ENCODE measurements around the gene ABCG2. TPM values are rescaled to one million over a fixed set of nuclear protein-coding genes. Genes with fewer than 3 reads are reported as not detected.

ABCG2 gene
- total RNA-seq, 1 experiment from 2014 or later = not detected

DNA sequence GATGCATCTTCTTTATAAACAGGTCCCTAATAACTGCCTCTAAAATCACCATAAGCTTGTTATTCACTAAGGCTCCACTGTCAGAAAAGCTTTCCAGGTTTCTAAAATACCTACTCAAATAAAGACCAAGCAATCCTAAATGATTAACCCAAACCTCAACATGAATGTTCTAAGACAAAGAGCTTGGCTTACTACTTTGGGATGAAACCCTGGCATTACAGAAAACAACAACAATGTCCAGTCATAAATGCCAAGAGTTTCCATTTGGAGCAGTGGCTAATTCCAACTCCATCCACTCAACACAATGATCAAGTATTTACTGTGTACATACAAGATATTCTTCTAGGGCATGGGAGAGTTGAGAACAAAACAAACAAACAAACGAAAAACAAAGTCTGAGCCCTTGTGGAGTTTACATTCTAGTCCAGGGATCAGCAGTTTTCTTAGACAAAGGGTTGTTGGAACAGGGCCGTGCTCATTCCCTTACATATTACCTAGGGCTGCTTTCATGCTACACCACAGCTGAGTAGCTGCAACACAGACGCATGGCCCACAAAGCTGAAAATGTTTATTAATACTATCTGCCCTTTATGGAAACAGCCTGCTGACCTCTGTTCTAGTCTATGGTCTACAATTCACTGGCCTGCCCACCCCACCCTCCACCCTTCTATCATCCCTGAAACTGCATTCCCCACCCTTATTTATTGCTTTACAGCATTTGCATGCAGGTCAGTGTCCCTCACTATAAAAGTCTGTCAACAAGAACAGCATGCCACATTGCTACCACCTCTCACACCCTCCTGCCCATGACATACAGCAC lies 23.7 kb downstream of the ABCG2 start:
- POLR2A ChIA-PET (ENCODE audit: low non-redundant PET) = no interaction called here
- CTCF ChIA-PET = no interaction called here
- DNase-seq (ENCODE audit: low spot score) = no peak

GRCh38 chr4:88134111-88134510 lies 24.3 kb downstream of the ABCG2 start:
- H3K4me1 ChIP-seq (ENCODE audit: insufficient read depth, low read length, poor library complexity, severe bottlenecking) = no peaks in the 10 kb centered on the region
- TF ChIP-seq EZH2 (IDR thresholded peaks at IDR 0.05; ENCODE audit: borderline replicate concordance, low read depth, low read length, poor library complexity, severe bottlenecking) = no peak
- intact Hi-C loops (cut with micrococcal nuclease; ENCODE audit: unreplicated experiment) = no loop called here
- no peaks in the 10 kb centered on the region for H3K27me3 ChIP-seq (replicated peaks; ENCODE audit: insufficient read depth, low read depth, low read length, poor library complexity)
- H3K9me3 ChIP-seq (ENCODE audit: low read depth, low read length, poor library complexity, severe bottlenecking) = no peaks in the 10 kb centered on the region
- no peak overlapping the region for H3K4me3 ChIP-seq (ENCODE audit: low read depth, low read length, poor library complexity, severe bottlenecking)
- DNase-seq (ENCODE audit: low spot score) = no peak
- no peaks in the 10 kb centered on the region for H3K36me3 ChIP-seq (ENCODE audit: insufficient read depth, low read length, poor library complexity, severe bottlenecking)
- H3K27ac ChIP-seq (ENCODE audit: low read depth, low read length, poor library complexity, severe bottlenecking) = no peak overlapping the region
- POLR2A ChIA-PET (ENCODE audit: low non-redundant PET) = no interaction called here
- BruUV-seq (replicated peaks) = no TSS peak
- CTCF ChIA-PET = no interaction called here

More for the DNA sequence above, 23.7 kb downstream of the ABCG2 start:
- Histone ChIP-seq H3K4me3 (ENCODE audit: low read depth, low read length, poor library complexity, severe bottlenecking) (no peak overlapping the region), H3K4me1 (ENCODE audit: insufficient read depth, low read length, poor library complexity, severe bottlenecking) (no peaks in the 10 kb centered on the region), H3K9me3 (ENCODE audit: low read depth, low read length, poor library complexity, severe bottlenecking) (no peaks in the 10 kb centered on the region), H3K27ac (ENCODE audit: low read depth, low read length, poor library complexity, severe bottlenecking) (no peak overlapping the region), H3K36me3 (ENCODE audit: insufficient read depth, low read length, poor library complexity, severe bottlenecking) (no peaks in the 10 kb centered on the region), H3K27me3 (replicated peaks; ENCODE audit: insufficient read depth, low read depth, low read length, poor library complexity) (no peaks in the 10 kb centered on the region)
- no TSS peak for BruUV-seq (replicated peaks)
- no peak for TF ChIP-seq EZH2 (IDR thresholded peaks at IDR 0.05; ENCODE audit: borderline replicate concordance, low read depth, low read length, poor library complexity, severe bottlenecking)
- TF ChIP-seq, protein P1, sequence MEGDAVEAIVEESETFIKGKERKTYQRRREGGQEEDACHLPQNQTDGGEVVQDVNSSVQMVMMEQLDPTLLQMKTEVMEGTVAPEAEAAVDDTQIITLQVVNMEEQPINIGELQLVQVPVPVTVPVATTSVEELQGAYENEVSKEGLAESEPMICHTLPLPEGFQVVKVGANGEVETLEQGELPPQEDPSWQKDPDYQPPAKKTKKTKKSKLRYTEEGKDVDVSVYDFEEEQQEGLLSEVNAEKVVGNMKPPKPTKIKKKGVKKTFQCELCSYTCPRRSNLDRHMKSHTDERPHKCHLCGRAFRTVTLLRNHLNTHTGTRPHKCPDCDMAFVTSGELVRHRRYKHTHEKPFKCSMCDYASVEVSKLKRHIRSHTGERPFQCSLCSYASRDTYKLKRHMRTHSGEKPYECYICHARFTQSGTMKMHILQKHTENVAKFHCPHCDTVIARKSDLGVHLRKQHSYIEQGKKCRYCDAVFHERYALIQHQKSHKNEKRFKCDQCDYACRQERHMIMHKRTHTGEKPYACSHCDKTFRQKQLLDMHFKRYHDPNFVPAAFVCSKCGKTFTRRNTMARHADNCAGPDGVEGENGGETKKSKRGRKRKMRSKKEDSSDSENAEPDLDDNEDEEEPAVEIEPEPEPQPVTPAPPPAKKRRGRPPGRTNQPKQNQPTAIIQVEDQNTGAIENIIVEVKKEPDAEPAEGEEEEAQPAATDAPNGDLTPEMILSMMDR (conservative IDR thresholded peaks at IDR 0.05; ENCODE audit: low read depth, low read length) = no peak
- intact Hi-C loops (cut with micrococcal nuclease; ENCODE audit: unreplicated experiment) = no loop called here

- Histone ChIP-seq H3K9me3 (ENCODE audit: low read depth, low read length, poor library complexity, severe bottlenecking) (no peaks in the 10 kb centered on the region), H3K36me3 (ENCODE audit: insufficient read depth, low read length, poor library complexity, severe bottlenecking) (no peaks in the 10 kb centered on the region), H3K27me3 (replicated peaks; ENCODE audit: insufficient read depth, low read depth, low read length, poor library complexity) (no peaks in the 10 kb centered on the region), H3K4me3 (ENCODE audit: low read depth, low read length, poor library complexity, severe bottlenecking) (no peak overlapping the region), H3K27ac (ENCODE audit: low read depth, low read length, poor library complexity, severe bottlenecking) (no peak overlapping the region), H3K4me1 (ENCODE audit: insufficient read depth, low read length, poor library complexity, severe bottlenecking) (no peaks in the 10 kb centered on the region)
- CTCF ChIA-PET = no interaction called here
- BruUV-seq (replicated peaks) = no TSS peak
- intact Hi-C loops (cut with micrococcal nuclease; ENCODE audit: unreplicated experiment) = no loop called here
- POLR2A ChIA-PET (ENCODE audit: low non-redundant PET) = no interaction called here
- DNase-seq (ENCODE audit: low spot score) = no peak
- no peak for TF ChIP-seq EZH2 (IDR thresholded peaks at IDR 0.05; ENCODE audit: borderline replicate concordance, low read depth, low read length, poor library complexity, severe bottlenecking)
- TF ChIP-seq, protein P1 (conservative IDR thresholded peaks at IDR 0.05; ENCODE audit: low read depth, low read length) = no peak
Measured at GRCh38 chr4:88130544-88131305, 27.7 kb downstream of the ABCG2 start.
